HEK293T (cell line): ENCODE results near the gene SMPD4.
A peak's percentile ranks its signal among the peaks of the same experiment; 100 is the strongest.
"Not testable (repeated sequence)": the region's sequence is repeated elsewhere in the genome, so short reads cannot be mapped to it uniquely, and the experiment has no call there.

Experiments
- CTCF ChIA-PET: fragments of 350-600 bp; formaldehyde crosslinking; extraction: SDS; loops from one replicate; lab custom pipeline; 2021; ENCODE audit warnings: antibody characterized with exemption, inconsistent platforms; lab: Yijun Ruan, JAX
- POLR2A ChIA-PET: fragments of 350-600 bp; formaldehyde crosslinking; extraction: SDS; loops from one replicate; lab custom pipeline; 2020; ENCODE audit warnings: antibody characterized with exemption, inconsistent platforms; lab: Yijun Ruan, JAX
- DNase-seq: peaks from one replicate; pipeline ENCODE4 v3.0.0; 2012; ENCODE audit warnings: mixed read lengths; ENCODE audit errors: extremely low spot score
- CTBP1 ChIP-seq: fragments of 450-650 bp; IDR thresholded peaks from 2 replicates; pipeline ENCODE4 v1.6.1; 2016; ENCODE audit warnings: borderline replicate concordance
- ELF4 ChIP-seq: fragments of 450-650 bp; IDR thresholded peaks from 2 replicates; pipeline ENCODE4 v1.6.1; 2017; ENCODE audit warnings: antibody characterized with exemption
- FOXK2 ChIP-seq: fragments of 450-650 bp; IDR thresholded peaks from 2 replicates; pipeline ENCODE4 v1.6.1; 2016; ENCODE audit warnings: mild to moderate bottlenecking
- FOXM1 ChIP-seq: fragments of 450-650 bp; IDR thresholded peaks from 2 replicates; pipeline ENCODE4 v1.6.1; 2017; ENCODE audit warnings: mild to moderate bottlenecking, borderline replicate concordance
- L3MBTL2 ChIP-seq: fragments of 450-650 bp; conservative IDR thresholded peaks from 2 replicates; pipeline ENCODE4 v1.6.1; 2016; ENCODE audit warnings: mild to moderate bottlenecking
- TARDBP ChIP-seq: fragments of 450-650 bp; IDR thresholded peaks from 2 replicates; pipeline ENCODE4 v1.6.1; 2016
- TF ChIP-seq, protein P1 (sequence below): fragments of 450-650 bp; IDR thresholded peaks from 2 replicates; pipeline ENCODE4 v1.6.1; 2016

The SMPD4 gene, protein sequence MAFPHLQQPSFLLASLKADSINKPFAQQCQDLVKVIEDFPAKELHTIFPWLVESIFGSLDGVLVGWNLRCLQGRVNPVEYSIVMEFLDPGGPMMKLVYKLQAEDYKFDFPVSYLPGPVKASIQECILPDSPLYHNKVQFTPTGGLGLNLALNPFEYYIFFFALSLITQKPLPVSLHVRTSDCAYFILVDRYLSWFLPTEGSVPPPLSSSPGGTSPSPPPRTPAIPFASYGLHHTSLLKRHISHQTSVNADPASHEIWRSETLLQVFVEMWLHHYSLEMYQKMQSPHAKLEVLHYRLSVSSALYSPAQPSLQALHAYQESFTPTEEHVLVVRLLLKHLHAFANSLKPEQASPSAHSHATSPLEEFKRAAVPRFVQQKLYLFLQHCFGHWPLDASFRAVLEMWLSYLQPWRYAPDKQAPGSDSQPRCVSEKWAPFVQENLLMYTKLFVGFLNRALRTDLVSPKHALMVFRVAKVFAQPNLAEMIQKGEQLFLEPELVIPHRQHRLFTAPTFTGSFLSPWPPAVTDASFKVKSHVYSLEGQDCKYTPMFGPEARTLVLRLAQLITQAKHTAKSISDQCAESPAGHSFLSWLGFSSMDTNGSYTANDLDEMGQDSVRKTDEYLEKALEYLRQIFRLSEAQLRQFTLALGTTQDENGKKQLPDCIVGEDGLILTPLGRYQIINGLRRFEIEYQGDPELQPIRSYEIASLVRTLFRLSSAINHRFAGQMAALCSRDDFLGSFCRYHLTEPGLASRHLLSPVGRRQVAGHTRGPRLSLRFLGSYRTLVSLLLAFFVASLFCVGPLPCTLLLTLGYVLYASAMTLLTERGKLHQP

DNA sequence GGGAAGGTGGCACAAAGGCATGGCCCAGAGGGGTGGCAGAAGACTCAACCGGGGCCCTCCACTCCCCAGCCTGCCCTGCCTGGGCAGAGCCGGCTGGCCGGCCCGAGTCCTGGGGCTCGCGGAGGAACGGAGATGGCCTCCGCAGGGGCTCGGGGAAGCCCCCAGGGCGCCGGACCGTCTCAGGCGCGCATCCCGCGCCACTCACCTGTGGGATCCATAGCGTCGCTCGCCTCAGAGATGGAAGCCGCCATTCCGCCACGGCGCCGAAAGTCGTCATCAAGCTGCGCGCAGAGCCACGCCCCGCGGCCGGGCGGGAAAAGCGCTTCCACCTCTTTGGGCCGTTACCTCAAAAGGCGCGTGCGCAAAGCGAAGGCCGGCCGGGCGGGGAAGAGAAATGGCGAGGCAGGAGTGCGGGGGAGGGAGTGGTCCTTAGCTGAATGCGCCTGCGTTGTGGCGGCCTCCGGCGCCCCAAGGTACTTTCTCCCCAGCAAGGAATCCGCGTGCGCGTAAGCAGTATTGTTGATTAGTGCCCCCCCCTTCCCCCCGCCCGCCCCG is at the start of gene SMPD4:
Gene SMPD4, minus strand, starts transcription at position 278 of the 555 bp plus-strand sequence. CDS start 5,010 bp downstream, outside the sequence.
- peak; percentile 85 for DNase-seq
- no peak for TF ChIP-seq FOXM1
- peak; percentile 88 for TF ChIP-seq L3MBTL2
- POLR2A ChIA-PET = interaction anchor here (0.7 to 2.5 kb wide), 7 partner anchors 31 to 302 kb away, joined by 3 to 17 read pairs (median 3); partner anchors contain the start of gene IMP4
- CTCF ChIA-PET = interaction anchor here (0.8 to 1.5 kb wide), 2 partner anchors 150 to 151 kb away, joined by 3 to 4 read pairs; no protein-coding TSS in a partner anchor

DNA sequence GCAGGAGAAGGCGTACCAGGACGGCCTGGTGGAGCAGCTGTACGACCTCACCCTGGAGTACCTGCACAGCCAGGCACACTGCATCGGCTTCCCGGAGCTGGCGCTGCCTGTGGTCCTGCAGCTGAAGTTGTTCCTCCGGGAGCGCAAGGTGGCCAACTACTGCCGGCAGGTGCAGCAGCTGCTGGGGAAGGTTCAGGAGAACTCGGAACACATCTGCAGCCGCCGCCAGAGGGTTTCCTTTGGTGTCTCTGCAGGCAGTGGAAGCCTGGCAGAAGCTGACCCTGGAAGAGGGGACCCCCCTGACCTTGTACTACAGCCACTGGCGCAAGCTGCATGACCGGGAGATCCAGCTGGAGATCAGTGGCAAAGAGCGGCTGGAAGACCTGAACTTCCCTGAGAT is 49.5 kb upstream of the SMPD4 start:
- CTCF ChIA-PET, POLR2A ChIA-PET, DNase-seq: not testable (repeated sequence)

DNA sequence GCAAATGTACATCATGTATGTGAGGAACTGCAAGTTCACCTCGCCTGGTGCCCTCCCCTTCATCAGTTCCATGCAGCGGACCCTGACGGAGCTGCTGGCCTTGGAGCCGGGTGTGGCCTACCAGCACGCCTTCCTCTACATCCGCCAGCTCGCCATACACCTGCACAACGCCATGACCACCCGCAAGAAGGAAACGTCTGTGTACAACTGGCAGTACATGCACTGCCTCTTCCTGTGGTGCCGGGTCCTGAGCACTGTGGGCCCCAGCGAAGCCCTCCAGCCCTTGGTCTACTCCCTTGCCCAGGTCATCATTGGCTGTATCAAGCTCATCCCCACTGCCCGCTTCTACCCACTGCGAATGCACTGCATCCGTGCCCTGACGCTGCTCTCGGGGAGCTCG is 49.0 kb upstream of the SMPD4 start:
- POLR2A ChIA-PET, DNase-seq, CTCF ChIA-PET: not testable (repeated sequence)

DNA sequence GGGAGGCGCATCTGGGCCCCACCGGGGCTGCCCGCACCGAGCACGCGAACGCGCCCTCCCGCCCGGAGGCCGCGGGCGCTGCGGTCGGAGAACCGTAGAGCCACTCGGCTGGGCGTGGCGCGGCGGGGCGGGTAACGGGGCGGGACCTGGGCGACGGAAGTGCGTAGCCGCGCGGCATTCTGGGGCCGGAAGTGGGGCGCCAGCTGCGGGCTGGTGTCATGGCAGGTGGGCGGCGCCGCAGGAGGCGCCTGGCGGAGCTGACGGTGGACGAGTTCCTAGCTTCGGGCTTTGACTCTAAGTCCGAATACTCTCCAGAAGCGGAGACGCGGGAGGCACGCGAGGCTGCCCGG is 47.7 kb upstream of the SMPD4 start:
- POLR2A ChIA-PET, DNase-seq, CTCF ChIA-PET: not testable (repeated sequence)

DNA sequence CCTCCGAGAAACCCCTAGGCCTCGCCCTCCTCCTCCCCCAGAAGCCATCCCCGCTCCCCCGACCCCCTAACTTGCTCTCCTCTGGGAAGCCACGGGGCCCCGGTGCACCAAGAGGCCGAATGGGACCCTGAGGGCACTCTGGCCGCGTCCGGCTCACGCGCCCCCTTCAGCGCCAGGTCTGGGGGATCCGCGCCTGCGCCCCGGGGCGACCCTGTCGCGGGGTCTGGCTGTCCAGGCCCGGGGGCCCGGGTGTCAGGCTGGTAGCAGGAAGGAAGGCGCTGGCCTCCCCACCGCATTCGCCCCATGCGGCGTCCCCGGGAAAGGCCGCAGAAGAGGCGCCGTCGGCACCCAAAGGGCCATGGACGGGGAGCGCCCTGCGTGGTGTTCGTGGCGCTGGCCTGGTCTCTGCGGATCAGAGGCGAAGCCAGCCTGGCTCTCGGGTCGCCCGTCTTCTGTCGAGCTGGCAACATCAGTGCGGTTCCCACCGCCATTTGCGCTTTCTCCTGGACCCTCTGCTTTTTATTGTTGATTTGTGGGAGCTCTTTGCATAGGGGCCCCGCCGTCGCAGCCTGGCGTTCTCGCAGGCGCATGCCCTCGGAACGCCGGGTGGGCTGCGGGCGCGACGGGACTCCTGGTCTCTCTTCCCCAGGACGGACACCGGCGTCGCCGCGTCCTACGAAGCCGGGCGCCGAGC is 47.2 kb upstream of the SMPD4 start:
- POLR2A ChIA-PET, DNase-seq: not testable (repeated sequence)
- CTCF ChIA-PET = interaction anchor here (0.6 kb wide), 1 partner anchor 125 kb away, joined by 3 read pairs; no protein-coding TSS in a partner anchor

DNA sequence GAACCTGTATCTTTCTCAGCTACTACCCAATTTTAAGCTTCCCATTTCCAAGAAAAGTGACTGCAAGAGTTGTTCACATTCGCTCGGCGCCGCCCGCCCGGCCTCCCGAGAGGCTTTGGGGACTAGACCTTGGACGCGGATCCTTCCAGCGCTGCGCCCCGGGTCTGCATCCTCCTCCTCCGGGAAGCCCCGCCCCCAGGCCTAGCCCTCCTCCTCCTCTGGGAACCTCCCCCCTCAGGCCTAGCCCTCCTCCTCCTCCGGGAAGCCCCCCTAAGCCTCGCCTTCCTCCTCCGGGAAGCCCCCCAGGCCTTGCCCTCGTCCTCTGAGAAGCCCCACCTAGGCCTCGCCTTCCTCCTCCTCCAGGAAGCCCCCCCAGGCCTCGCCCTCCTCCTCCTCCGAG is 46.6 kb upstream of the SMPD4 start:
- POLR2A ChIA-PET, CTCF ChIA-PET, DNase-seq: not testable (repeated sequence)

DNA sequence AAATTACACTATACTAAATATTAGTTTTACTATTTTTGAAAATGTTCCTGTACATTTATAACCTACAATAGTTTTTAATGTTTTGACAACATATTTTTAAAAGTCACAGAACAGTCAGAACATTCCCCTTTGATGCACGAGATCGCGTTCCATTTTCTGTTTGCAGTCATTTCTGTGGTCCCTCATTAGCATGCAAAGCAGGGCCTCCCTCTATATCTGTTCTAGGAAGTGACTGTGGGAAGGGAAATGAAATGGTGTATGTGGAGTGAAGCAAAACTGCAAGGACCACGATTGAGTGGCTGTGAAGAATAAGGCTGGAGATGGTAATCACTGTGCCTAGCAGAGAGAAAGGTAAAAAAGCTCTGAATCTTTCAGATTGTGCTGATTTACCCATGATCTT is 41.1 kb upstream of the SMPD4 start:
- CTCF ChIA-PET, DNase-seq, POLR2A ChIA-PET: not testable (repeated sequence)

DNA sequence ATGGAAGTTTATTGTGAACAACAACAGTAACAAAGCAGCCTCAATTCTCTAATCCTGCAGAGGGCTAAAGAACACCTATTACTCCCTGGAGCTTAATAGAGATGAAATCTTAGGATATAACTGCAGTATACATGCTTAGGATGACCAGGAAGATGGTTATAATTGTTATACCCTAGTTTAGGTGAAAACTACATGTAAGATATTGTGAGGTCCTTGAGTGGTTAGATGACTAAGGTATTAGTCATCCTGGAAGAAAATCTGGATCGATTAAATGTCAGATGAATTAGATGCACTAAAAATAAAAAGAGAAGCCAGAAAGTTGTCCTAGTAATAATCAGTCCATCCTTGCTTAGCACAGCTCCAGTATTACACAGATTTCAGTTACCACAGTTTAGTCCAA is 39.1 kb upstream of the SMPD4 start:
- POLR2A ChIA-PET, DNase-seq, CTCF ChIA-PET: not testable (repeated sequence)

DNA sequence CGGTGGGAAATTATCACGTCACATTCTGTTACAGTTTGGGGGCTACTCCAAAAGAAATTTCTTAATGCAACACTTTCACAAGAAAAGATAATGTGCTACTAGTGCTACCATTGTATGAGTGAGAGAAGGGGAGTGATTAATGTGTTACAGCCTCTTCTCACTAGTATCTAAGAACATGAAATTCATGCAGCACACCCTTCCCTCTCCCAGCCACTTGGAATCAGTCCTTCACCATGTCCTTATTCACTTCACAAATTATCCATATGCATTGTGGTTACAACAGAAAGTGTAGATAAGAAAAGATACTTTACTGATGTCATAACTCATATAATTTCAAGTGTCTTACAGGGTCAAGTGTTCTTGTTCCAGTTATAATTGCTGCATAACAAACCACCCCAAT is 37.7 kb upstream of the SMPD4 start:
- DNase-seq, POLR2A ChIA-PET, CTCF ChIA-PET: not testable (repeated sequence)

DNA sequence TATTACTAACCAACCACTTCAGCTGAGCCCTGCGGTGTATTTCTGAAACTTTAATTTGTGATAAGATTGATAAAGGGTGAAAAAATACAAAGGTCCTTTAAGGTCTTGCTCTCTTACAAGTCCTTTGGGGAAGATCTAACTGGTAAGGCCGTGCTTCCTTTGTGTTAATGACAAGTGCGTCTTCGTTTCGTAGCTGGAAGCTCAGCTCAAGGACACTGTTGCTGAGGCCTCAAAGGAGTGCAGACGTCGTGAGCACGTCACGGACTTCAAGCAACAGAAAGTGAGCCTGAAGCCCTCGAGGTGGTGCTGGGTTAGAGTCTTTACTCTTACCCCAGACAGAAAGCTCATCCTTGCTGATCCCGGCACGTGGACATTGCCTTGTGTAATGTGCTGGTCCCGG is 25.6 kb upstream of the SMPD4 start:
- CTCF ChIA-PET, DNase-seq, POLR2A ChIA-PET: not testable (repeated sequence)

DNA sequence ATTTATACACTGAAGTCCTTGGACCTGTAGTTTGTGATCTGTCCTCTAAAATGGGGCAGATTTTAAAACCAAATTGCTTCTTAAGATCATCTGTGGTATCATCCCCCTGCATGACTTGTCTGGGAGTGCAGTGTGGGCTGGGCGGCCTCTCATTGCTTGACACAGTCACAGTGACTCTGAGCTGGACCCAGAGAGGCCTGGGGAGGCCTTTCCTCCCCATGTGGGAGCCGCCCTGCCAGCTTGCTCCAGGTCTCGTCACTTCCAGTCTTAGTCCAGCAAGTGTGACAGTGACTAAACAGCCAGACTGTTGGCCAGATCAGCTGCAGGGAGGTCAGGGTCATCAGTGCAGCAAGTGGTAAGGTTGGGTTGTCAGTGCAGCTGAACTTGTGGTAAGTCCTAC is 21.7 kb upstream of the SMPD4 start:
- POLR2A ChIA-PET, CTCF ChIA-PET: not testable (repeated sequence)

DNA sequence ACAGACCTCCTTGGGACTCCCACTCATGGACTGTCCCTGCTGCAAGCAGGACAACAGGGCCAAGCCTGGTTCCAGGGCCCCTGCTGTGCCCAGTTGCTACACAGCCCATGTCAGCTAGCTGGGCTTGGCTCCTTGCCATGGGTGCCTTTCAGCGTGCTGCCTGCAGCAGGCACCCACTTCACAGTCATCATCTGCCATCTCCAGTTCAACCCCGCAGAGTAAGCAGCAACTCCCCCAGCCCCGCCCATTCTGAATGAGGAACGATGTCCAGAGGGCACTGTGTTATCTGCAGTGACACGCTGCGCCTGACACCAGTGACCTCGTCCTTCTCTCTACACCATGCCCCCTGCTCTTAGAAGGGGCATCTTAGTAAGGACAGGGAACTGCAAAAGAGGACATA is 21.1 kb upstream of the SMPD4 start:
- DNase-seq, CTCF ChIA-PET, POLR2A ChIA-PET: not testable (repeated sequence)

More for the DNA sequence above, 21.7 kb upstream of the SMPD4 start:
- DNase-seq = not testable (repeated sequence)

DNA sequence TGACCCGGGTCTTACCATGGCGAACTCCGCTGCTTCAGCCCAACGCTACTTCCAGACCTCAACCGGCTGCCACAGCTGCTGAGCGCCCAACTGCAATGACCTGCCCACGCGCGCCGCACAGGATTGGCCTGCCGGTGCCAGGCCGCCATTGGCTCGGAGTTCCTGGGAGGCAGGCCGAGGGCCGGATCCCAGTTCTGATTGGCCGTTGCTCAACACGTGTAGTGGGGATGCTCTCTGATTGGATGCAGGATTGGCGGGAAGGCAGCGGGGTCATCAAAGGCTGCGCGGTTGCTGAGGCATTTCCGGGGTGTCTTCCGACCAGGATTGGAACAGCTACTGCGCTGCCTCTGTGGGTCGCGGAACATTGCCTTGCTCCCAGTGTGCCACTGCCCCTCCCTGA is 16.9 kb upstream of the SMPD4 start, which contains the start of gene TUBA3E:
Gene TUBA3E, minus strand, starts transcription at position 97 of the 400 bp plus-strand sequence. Its CDS starts 79 bp downstream, at position 18.
- POLR2A ChIA-PET = no interaction called here
- CTCF ChIA-PET = no interaction called here
- TF ChIP-seq ELF4 (no peak), TARDBP (no peak), CTBP1 (no peak), FOXK2 (no peak)
- TF ChIP-seq, protein P1, sequence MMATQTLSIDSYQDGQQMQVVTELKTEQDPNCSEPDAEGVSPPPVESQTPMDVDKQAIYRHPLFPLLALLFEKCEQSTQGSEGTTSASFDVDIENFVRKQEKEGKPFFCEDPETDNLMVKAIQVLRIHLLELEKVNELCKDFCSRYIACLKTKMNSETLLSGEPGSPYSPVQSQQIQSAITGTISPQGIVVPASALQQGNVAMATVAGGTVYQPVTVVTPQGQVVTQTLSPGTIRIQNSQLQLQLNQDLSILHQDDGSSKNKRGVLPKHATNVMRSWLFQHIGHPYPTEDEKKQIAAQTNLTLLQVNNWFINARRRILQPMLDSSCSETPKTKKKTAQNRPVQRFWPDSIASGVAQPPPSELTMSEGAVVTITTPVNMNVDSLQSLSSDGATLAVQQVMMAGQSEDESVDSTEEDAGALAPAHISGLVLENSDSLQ = no peak
- no peak for DNase-seq

DNA sequence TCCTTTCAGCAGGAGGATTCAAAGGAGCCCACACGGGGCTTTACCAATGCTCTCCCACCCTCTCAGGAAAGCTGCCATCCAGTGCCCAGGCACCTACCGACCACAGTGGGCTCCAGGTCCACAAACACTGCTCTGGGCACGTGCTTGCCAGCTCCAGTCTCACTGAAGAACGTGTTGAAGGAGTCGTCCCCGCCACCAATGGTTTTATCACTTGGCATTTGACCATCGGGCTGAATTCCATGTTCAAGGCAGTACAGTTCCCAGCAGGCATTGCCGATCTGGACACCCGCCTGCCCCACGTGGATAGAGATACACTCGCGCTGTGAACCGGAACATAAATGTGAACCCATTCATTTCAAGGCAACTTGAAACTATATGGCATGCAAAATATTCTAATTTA is 14.7 kb upstream of the SMPD4 start:
- POLR2A ChIA-PET, CTCF ChIA-PET, DNase-seq: not testable (repeated sequence)

DNA sequence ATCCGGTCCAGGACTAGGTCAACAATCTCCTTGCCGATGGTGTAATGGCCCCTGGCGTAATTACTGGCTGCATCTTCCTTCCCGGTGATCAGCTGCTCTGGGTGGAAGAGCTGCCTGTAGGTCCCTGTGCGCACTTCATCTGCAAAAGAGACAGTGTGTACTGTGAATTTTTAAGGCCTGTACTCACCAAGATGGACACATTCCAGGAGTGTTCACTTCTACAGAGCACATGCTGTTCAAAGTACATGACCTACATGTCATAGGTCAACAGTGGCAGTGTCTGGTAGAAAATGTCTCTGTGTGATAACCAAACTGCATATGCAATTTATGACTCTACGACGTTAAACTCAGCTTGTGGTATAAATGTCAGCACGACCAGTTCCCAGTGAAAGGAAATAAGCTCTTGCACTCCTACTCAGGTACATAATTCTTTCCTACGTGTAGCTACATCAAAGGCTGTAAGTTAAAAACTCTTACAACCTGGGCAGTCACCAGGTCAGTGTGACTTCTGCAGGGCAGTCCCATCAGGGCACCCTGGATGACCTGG is 13.8 kb upstream of the SMPD4 start:
- DNase-seq, POLR2A ChIA-PET, CTCF ChIA-PET: not testable (repeated sequence)
